HG03045 (cell line): ENCODE measurements around the gene RIMBP3C.
A peak's percentile ranks its signal among the peaks of the same experiment; 100 is the strongest.
"Not testable (repeated sequence)": the region's sequence is repeated elsewhere in the genome, so short reads cannot be mapped to it uniquely, and the experiment has no call there.

Experiments used
- ATAC-seq: cut with Tn5 transposase; IDR thresholded peaks from one replicate; pipeline ENCODE4 v1.9.1; 2021; ENCODE audit warnings: mild to moderate bottlenecking, moderate library complexity; ENCODE audit not compliant: unreplicated experiment

The RIMBP3C gene

GRCh38 chr22:21526705-21527500 lies 24.4 kb downstream of the RIMBP3C start:
- not testable (repeated sequence) for ATAC-seq

- ATAC-seq = peak; percentile 84
These were observed 34.1 kb downstream of the RIMBP3C start for GRCh38 chr22:21516970-21517764.

GRCh38 chr22:21516522-21516921 lies 34.7 kb downstream of the RIMBP3C start:
- not testable (repeated sequence) for ATAC-seq

GRCh38 chr22:21515234-21515633 lies 36.0 kb downstream of the RIMBP3C start:
- ATAC-seq = not testable (repeated sequence)

GRCh38 chr22:21514117-21514516 lies 37.1 kb downstream of the RIMBP3C start:
- ATAC-seq = not testable (repeated sequence)

GRCh38 chr22:21512022-21512421 lies 39.2 kb downstream of the RIMBP3C start:
- ATAC-seq = not testable (repeated sequence)

GRCh38 chr22:21510397-21510796 lies 40.9 kb downstream of the RIMBP3C start:
- not testable (repeated sequence) for ATAC-seq

- ATAC-seq = not testable (repeated sequence)
These were observed 51.4 kb downstream of the RIMBP3C start for GRCh38 chr22:21499623-21500506.

- ATAC-seq = not testable (repeated sequence)
These were observed 52.8 kb downstream of the RIMBP3C start for GRCh38 chr22:21498489-21498888.

GRCh38 chr22:21497984-21498383 lies 53.3 kb downstream of the RIMBP3C start:
- not testable (repeated sequence) for ATAC-seq
